Osteocyte (in vitro differentiated cells): ENCODE data around the gene MYZAP. TPM values are rescaled to one million over a fixed set of nuclear protein-coding genes. Genes with fewer than 3 reads are reported as not detected.

ENCODE experiments used
- DNase-seq: peaks from one replicate; pipeline ENCODE4 v3.0.0; 2021; ENCODE audit warnings: mixed read lengths; ENCODE audit not compliant: unreplicated experiment; ENCODE audit errors: extremely low spot score
- H3K27ac Mint-ChIP-seq: one replicate; pipeline ENCODE4 v1.8.0; 2021; ENCODE audit warnings: mild to moderate bottlenecking, mixed read lengths; ENCODE audit not compliant: unreplicated experiment
- H3K27me3 Mint-ChIP-seq: one replicate; pipeline ENCODE4 v1.8.0; 2021; ENCODE audit warnings: mixed read lengths; ENCODE audit not compliant: unreplicated experiment
- H3K36me3 Mint-ChIP-seq: one replicate; pipeline ENCODE4 v1.8.0; 2021; ENCODE audit warnings: mixed read lengths; ENCODE audit not compliant: unreplicated experiment
- H3K4me1 Mint-ChIP-seq: one replicate; pipeline ENCODE4 v1.8.0; 2021; ENCODE audit warnings: mixed read lengths; ENCODE audit not compliant: unreplicated experiment
- H3K4me3 Mint-ChIP-seq: one replicate; pipeline ENCODE4 v1.8.0; 2021; ENCODE audit warnings: mild to moderate bottlenecking, moderate library complexity, mixed read lengths; ENCODE audit not compliant: unreplicated experiment
- H3K9me3 Mint-ChIP-seq: one replicate; pipeline ENCODE4 v1.8.0; 2021; ENCODE audit warnings: mixed read lengths; ENCODE audit not compliant: unreplicated experiment
- CTCF ChIP-seq: fragments of 200-600 bp; sonication (generic); IDR thresholded peaks from 2 replicates; pipeline ENCODE4 v1.5.0; 2021; ENCODE audit warnings: antibody characterized with exemption, mild to moderate bottlenecking, moderate library complexity
- total RNA-seq: library from RNA; stranded (reverse); gene quantifications from 2 replicates; pipeline ENCODE4 v1.2.1, GENCODE V29; 2021

The MYZAP gene
- total RNA-seq, 1 donor from 2014 or later, result 1.4 TPM

GRCh38 chr15:57680021-57680420 is 88.3 kb downstream of the MYZAP start:
- Mint-ChIP-seq H3K27ac (peak overlapping the region; percentile 81), H3K27me3 (no peaks in the 10 kb centered on the region), H3K4me3 (no peak overlapping the region), H3K4me1 (peaks cover 17% of the 10 kb centered on the region), H3K36me3 (no peaks in the 10 kb centered on the region), H3K9me3 (no peaks in the 10 kb centered on the region)
- no peak for DNase-seq
- TF ChIP-seq CTCF, result no peak

GRCh38 chr15:57681011-57681410 is 89.3 kb downstream of the MYZAP start:
- Mint-ChIP-seq H3K36me3 (no peaks in the 10 kb centered on the region), H3K4me3 (no peak overlapping the region), H3K27me3 (no peaks in the 10 kb centered on the region), H3K27ac (no peak overlapping the region), H3K9me3 (no peaks in the 10 kb centered on the region), H3K4me1 (peaks cover 26% of the 10 kb centered on the region)
- no peak for DNase-seq
- no peak for TF ChIP-seq CTCF

GRCh38 chr15:57683481-57683880 is 91.8 kb downstream of the MYZAP start:
- TF ChIP-seq CTCF, result no peak
- no peaks in the 10 kb centered on the region for H3K36me3 Mint-ChIP-seq
- no peak overlapping the region for H3K27ac Mint-ChIP-seq
- H3K4me1 Mint-ChIP-seq, result peaks cover 33% of the 10 kb centered on the region
- no peaks in the 10 kb centered on the region for H3K9me3 Mint-ChIP-seq
- no peaks in the 10 kb centered on the region for H3K27me3 Mint-ChIP-seq
- H3K4me3 Mint-ChIP-seq, result no peak overlapping the region
- DNase-seq, result no peak

DNA sequence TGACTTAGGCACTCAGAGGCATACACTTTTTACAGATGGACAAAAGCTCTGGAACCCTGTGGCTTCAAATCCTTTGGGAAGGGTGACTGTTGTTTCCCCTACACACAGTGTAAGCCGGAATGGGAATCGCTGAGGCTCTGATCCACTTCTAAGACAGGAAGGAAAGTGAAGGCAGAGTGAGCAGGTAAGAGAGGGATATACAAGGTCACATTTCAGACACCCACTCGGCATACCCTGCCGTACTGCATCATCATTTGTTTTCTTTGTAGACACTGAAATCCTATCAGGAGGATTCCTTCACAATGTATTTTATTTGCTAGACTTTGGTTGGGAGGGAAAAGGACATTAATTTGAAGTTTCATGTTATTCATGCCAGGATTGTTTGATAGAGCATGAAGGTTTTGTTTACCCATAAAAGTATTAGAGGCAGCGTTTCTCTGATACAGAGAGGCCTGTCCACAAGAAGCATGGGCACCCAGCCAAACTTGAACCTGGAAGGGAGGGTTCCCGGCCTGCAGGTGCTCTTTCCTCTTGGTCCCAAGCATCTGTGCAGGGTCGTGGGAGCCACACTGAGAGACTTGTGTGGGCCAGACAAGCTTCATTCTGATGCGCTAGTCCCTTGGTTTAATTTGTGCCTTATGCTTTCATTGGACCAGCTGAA is 92.9 kb downstream of the MYZAP start:
- no peak overlapping the region for H3K4me3 Mint-ChIP-seq
- H3K27ac Mint-ChIP-seq, result no peak overlapping the region

More for the DNA sequence above, 92.9 kb downstream of the MYZAP start:
- Mint-ChIP-seq H3K9me3 (no peaks in the 10 kb centered on the region), H3K4me1 (peaks cover 31% of the 10 kb centered on the region), H3K36me3 (no peaks in the 10 kb centered on the region), H3K27me3 (no peaks in the 10 kb centered on the region)
- no peak for DNase-seq
- TF ChIP-seq CTCF, result no peak
